ENCODE results near the gene BMP7. TPM values are rescaled to one million over a fixed set of nuclear protein-coding genes. Genes with fewer than 3 reads are reported as not detected.

BMP7 gene
- polyA plus RNA-seq, 2 donors = 17.6 to 28.7 TPM

DNA sequence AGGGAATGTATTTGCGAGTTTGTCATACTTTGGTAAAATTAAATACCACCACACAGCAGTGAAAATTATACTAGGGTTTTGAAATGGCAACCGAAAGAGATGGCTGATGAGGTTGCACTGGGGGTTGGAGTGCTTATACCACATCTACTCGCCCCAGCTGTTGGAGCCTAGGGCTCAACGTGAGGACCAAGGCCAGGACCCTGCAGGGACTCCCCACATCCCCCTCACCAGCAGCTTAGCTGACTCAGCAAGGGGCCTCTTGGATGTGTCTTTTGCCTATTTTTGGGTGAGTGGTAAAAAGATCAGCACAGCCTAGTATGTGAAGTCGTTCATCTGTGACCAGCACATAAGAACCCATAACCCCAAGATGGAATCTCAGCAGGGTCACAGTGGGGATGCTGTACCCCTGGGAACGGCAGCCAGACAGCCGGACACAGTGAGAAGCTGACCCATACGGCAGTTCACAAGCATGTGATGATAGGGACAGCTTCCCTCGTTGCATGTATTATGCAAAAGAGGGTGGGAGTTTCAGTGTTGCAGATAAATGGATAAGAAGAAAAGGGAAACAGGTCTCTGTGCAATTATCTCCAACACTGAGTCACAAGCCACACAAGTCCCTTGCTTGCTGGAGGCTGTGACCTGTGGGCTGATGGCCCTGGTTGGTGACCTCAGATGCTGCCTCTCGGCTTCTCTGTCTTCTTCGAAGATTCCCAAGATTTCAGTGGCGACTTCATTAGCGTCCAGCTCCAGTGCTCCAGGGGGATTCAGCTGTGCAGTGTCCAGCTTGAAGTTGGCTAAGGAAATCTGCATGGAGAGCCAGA is 42.2 kb upstream of the BMP7 start:
- H3K4me1 ChIP-seq (ENCODE audit: control insufficient read depth in 2 of 2, insufficient read depth in 2 of 2, low read length in 1 of 2) = peaks cover 0 to 10% of the 10 kb centered on the region in 2 donors
- H3K27ac ChIP-seq (ENCODE audit: low read depth in 2 of 2, low read length in 1 of 2) = no peak overlapping the region
- H3K9me3 ChIP-seq (ENCODE audit: control insufficient read depth in 2 of 2, insufficient read depth in 1 of 2, low read depth in 1 of 2, low read length in 1 of 2) = no peaks in the 10 kb centered on the region
- 66 to 67% methylated on average over 13 of the region's 13 CpGs for WGBS, 2 donors
- H3K36me3 ChIP-seq (ENCODE audit: control insufficient read depth in 2 of 2, insufficient read depth in 2 of 2, low read length in 1 of 2) = no peaks in the 10 kb centered on the region
- H3K4me3 ChIP-seq (ENCODE audit: low read depth in 1 of 2, low read length in 2 of 2) = no peak overlapping the region
- H3K27me3 ChIP-seq (ENCODE audit: control insufficient read depth in 1 of 2, insufficient read depth in 2 of 2, low read length in 2 of 2) = no peaks in the 10 kb centered on the region

DNA sequence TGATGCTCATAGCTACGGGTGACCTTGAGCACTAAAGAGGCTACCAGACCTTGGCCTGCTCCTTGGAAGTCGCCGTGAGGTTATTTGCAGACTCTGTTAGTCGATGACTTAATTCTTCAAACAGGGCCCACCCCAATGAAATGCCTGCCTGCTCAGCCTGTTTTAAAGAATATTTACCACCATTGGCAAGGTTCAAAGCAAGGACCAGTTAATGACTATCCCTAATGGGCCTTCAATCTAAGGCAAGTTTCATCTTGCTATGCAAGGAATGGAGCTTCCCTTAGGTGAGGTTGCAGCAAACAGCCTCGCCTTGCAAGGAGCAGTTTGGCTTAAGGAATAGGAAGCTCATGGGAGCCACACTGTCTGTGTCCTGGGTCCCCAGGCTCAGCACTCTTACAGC is 40.3 kb upstream of the BMP7 start:
- 50 to 59% methylated on average over 5 of the region's 5 CpGs for WGBS, 2 donors

DNA sequence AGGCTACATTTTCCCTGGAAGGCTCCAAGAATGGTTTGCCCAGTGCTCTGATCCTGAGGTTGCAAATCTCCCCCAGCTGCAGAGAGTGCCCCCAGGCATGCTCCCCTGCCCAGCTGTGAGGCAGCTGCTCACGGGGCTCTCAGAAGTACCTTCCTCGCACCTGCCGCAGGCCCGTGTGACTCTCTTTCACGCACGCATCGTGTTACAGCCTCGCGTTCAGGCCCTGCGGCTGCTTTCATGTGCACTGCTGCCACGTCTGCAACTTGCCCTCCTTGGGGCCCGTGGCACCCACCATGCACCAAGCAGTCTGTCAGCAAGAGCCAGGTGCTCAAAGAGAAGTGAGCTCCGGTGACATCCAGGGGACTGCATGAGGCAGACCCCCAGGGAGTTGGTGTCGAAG is 34.6 kb upstream of the BMP7 start:
- Histone ChIP-seq H3K27me3 (ENCODE audit: control insufficient read depth in 1 of 2, insufficient read depth in 2 of 2, low read length in 2 of 2) (no peaks in the 10 kb centered on the region), H3K4me3 (ENCODE audit: low read depth in 1 of 2, low read length in 2 of 2) (no peak overlapping the region), H3K9me3 (ENCODE audit: control insufficient read depth in 2 of 2, insufficient read depth in 1 of 2, low read depth in 1 of 2, low read length in 1 of 2) (no peaks in the 10 kb centered on the region), H3K4me1 (ENCODE audit: control insufficient read depth in 2 of 2, insufficient read depth in 2 of 2, low read length in 1 of 2) (peaks cover 3 to 6% of the 10 kb centered on the region in 2 donors), H3K27ac (ENCODE audit: low read depth in 2 of 2, low read length in 1 of 2) (no peak overlapping the region), H3K36me3 (ENCODE audit: control insufficient read depth in 2 of 2, insufficient read depth in 2 of 2, low read length in 1 of 2) (no peaks in the 10 kb centered on the region)
- 75 to 78% methylated on average over 14 of the region's 14 CpGs for WGBS, 2 donors

More for the DNA sequence above, 40.3 kb upstream of the BMP7 start:
- no peak overlapping the region for H3K4me3 ChIP-seq (ENCODE audit: low read depth in 1 of 2, low read length in 2 of 2)
- H3K36me3 ChIP-seq (ENCODE audit: control insufficient read depth in 2 of 2, insufficient read depth in 2 of 2, low read length in 1 of 2) = no peaks in the 10 kb centered on the region
- H3K4me1 ChIP-seq (ENCODE audit: control insufficient read depth in 2 of 2, insufficient read depth in 2 of 2, low read length in 1 of 2) = peaks cover 3 to 10% of the 10 kb centered on the region in 2 donors
- no peaks in the 10 kb centered on the region for H3K9me3 ChIP-seq (ENCODE audit: control insufficient read depth in 2 of 2, insufficient read depth in 1 of 2, low read depth in 1 of 2, low read length in 1 of 2)
- peak overlapping the region; percentile 58 to 75 for H3K27ac ChIP-seq (ENCODE audit: low read depth in 2 of 2, low read length in 1 of 2)
- H3K27me3 ChIP-seq (ENCODE audit: control insufficient read depth in 1 of 2, insufficient read depth in 2 of 2, low read length in 2 of 2) = no peaks in the 10 kb centered on the region

DNA sequence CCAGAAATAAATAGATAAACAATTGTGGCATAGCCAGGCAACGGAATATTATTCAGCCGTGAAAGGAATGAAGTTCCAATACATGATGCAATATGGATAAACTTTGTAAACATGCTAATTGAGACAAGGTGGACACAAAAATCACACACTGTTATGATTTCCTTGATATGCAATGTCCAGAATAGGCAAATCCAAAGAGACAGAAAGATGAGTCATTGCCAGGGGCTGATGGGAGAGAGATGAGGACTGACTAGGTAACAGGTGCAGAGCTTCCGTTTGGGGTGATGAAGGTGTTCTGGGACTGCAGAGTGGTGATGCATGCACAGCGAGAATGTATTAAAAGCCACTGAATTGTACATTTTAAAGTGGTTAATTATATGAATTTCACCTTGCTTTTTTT is 32.0 kb upstream of the BMP7 start:
- Histone ChIP-seq H3K36me3 (ENCODE audit: control insufficient read depth in 2 of 2, insufficient read depth in 2 of 2, low read length in 1 of 2) (no peaks in the 10 kb centered on the region), H3K4me3 (ENCODE audit: low read depth in 1 of 2, low read length in 2 of 2) (no peak overlapping the region)
- 86 to 89% methylated on average over 4 of the region's 4 CpGs for WGBS, 2 donors

DNA sequence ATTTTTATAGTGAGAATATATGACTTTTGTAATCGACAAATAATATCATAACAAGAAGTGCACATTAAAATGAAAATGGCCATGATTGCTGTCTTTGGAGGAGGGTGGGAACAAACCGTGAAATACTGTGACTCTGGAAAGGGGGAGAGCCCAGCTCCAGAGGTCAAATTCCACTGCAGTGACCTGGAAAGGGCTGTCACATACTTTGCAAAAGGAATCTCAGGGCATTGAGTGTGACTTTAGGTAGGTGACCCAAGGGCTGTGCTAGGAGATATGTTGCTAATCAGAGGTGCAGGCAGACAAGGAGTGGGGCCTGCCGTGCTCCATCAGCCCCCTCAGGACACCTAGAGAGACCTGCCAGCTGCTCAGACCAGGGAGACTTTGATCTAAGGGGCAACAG is 28.1 kb upstream of the BMP7 start:
- Histone ChIP-seq H3K9me3 (ENCODE audit: control insufficient read depth in 2 of 2, insufficient read depth in 1 of 2, low read depth in 1 of 2, low read length in 1 of 2) (peaks cover 0 to 1% of the 10 kb centered on the region in 2 donors), H3K27ac (ENCODE audit: low read depth in 2 of 2, low read length in 1 of 2) (no peak overlapping the region), H3K4me1 (ENCODE audit: control insufficient read depth in 2 of 2, insufficient read depth in 2 of 2, low read length in 1 of 2) (peaks cover 0 to 3% of the 10 kb centered on the region in 2 donors), H3K27me3 (ENCODE audit: control insufficient read depth in 1 of 2, insufficient read depth in 2 of 2, low read length in 2 of 2) (no peaks in the 10 kb centered on the region), H3K36me3 (ENCODE audit: control insufficient read depth in 2 of 2, insufficient read depth in 2 of 2, low read length in 1 of 2) (no peaks in the 10 kb centered on the region), H3K4me3 (ENCODE audit: low read depth in 1 of 2, low read length in 2 of 2) (no peak overlapping the region)
- WGBS, 2 donors = 83 to 86% methylated on average over 3 of the region's 3 CpGs

More for the DNA sequence above, 32.0 kb upstream of the BMP7 start:
- H3K27me3 ChIP-seq (ENCODE audit: control insufficient read depth in 1 of 2, insufficient read depth in 2 of 2, low read length in 2 of 2) = no peaks in the 10 kb centered on the region
- H3K27ac ChIP-seq (ENCODE audit: low read depth in 2 of 2, low read length in 1 of 2) = no peak overlapping the region
- peaks cover 0 to 3% of the 10 kb centered on the region in 2 donors for H3K4me1 ChIP-seq (ENCODE audit: control insufficient read depth in 2 of 2, insufficient read depth in 2 of 2, low read length in 1 of 2)
- H3K9me3 ChIP-seq (ENCODE audit: control insufficient read depth in 2 of 2, insufficient read depth in 1 of 2, low read depth in 1 of 2, low read length in 1 of 2) = peaks cover 0 to 1% of the 10 kb centered on the region in 2 donors

DNA sequence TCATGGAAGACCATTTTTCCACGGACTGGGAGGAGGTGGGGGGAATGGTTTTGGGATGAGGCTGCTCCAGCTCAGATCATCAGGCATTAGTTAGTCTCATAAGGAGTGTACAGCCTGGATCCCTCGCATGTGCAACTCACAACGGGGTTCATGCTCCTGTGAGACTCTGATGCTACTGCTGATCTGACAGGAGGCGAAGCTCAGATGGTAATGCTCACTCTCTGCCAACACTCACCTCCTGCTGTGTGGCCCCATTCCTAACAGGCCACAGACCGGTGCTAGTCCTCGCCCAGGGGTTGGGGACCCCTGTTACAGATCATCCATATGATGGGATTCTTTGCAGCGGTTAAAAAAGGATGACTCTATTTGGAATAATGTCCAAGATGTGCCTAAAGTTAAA is 27.6 kb upstream of the BMP7 start:
- WGBS, 2 donors = 79 to 83% methylated on average over 7 of the region's 7 CpGs
- peaks cover 0 to 1% of the 10 kb centered on the region in 2 donors for H3K9me3 ChIP-seq (ENCODE audit: control insufficient read depth in 2 of 2, insufficient read depth in 1 of 2, low read depth in 1 of 2, low read length in 1 of 2)
- no peaks in the 10 kb centered on the region for H3K27me3 ChIP-seq (ENCODE audit: control insufficient read depth in 1 of 2, insufficient read depth in 2 of 2, low read length in 2 of 2)
- no peaks in the 10 kb centered on the region for H3K36me3 ChIP-seq (ENCODE audit: control insufficient read depth in 2 of 2, insufficient read depth in 2 of 2, low read length in 1 of 2)
- H3K4me1 ChIP-seq (ENCODE audit: control insufficient read depth in 2 of 2, insufficient read depth in 2 of 2, low read length in 1 of 2) = peaks cover under 1 to 3% of the 10 kb centered on the region in 2 donors
- H3K27ac ChIP-seq (ENCODE audit: low read depth in 2 of 2, low read length in 1 of 2) = no peak overlapping the region
- no peak overlapping the region for H3K4me3 ChIP-seq (ENCODE audit: low read depth in 1 of 2, low read length in 2 of 2)

DNA sequence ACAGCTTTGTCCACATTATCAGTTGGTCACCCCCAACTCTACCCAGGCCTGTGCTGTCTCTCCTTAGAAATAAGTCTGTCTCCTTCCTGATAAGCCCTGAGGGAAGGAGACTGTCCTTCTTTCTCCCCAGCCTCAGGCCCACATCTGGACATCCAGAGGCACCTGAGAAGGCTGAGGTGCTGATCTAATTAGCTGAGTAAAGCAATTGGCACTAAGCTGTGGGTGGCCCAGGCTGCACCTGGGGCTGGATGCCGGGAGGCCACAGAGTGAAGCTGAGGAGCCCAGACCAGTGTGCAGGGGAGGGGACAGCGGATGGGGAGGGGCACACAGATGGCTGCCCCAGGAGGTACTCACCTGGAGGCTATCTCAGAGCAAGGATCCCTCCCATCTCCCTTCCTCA is 26.2 kb upstream of the BMP7 start:
- Histone ChIP-seq H3K9me3 (ENCODE audit: control insufficient read depth in 2 of 2, insufficient read depth in 1 of 2, low read depth in 1 of 2, low read length in 1 of 2) (peaks cover 0 to 1% of the 10 kb centered on the region in 2 donors), H3K4me1 (ENCODE audit: control insufficient read depth in 2 of 2, insufficient read depth in 2 of 2, low read length in 1 of 2) (peaks cover 3 to 4% of the 10 kb centered on the region in 2 donors), H3K4me3 (ENCODE audit: low read depth in 1 of 2, low read length in 2 of 2) (no peak overlapping the region), H3K36me3 (ENCODE audit: control insufficient read depth in 2 of 2, insufficient read depth in 2 of 2, low read length in 1 of 2) (no peaks in the 10 kb centered on the region), H3K27ac (ENCODE audit: low read depth in 2 of 2, low read length in 1 of 2) (no peak overlapping the region), H3K27me3 (ENCODE audit: control insufficient read depth in 1 of 2, insufficient read depth in 2 of 2, low read length in 2 of 2) (no peaks in the 10 kb centered on the region)
- 70 to 91% methylated on average over 2 of the region's 2 CpGs for WGBS, 2 donors

DNA sequence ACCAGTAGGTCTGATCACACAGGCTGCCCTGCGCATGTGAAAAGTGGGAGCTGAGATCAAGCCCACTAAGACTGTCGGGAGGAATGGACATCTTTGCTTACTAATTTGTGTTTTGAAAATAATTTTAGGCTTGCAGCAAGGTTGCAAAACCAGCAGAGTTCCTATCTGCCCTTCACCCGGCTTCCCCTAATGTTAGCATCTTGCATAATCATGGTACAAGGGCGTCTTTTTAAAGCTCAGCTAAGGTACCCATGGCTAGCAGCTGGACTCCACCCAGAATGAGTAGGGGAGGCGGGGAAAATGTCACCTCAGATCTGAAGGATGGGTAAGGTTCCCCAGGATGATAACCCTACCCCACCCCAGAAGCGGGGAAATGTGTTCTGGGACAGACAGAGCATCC is 25.3 kb upstream of the BMP7 start:
- Histone ChIP-seq H3K36me3 (ENCODE audit: control insufficient read depth in 2 of 2, insufficient read depth in 2 of 2, low read length in 1 of 2) (no peaks in the 10 kb centered on the region), H3K4me3 (ENCODE audit: low read depth in 1 of 2, low read length in 2 of 2) (no peak overlapping the region), H3K9me3 (ENCODE audit: control insufficient read depth in 2 of 2, insufficient read depth in 1 of 2, low read depth in 1 of 2, low read length in 1 of 2) (peaks cover 0 to 1% of the 10 kb centered on the region in 2 donors), H3K4me1 (ENCODE audit: control insufficient read depth in 2 of 2, insufficient read depth in 2 of 2, low read length in 1 of 2) (peaks cover 3 to 4% of the 10 kb centered on the region in 2 donors), H3K27me3 (ENCODE audit: control insufficient read depth in 1 of 2, insufficient read depth in 2 of 2, low read length in 2 of 2) (no peaks in the 10 kb centered on the region), H3K27ac (ENCODE audit: low read depth in 2 of 2, low read length in 1 of 2) (no peak overlapping the region)
- 80 to 86% methylated on average over 6 of the region's 6 CpGs for WGBS, 2 donors

DNA sequence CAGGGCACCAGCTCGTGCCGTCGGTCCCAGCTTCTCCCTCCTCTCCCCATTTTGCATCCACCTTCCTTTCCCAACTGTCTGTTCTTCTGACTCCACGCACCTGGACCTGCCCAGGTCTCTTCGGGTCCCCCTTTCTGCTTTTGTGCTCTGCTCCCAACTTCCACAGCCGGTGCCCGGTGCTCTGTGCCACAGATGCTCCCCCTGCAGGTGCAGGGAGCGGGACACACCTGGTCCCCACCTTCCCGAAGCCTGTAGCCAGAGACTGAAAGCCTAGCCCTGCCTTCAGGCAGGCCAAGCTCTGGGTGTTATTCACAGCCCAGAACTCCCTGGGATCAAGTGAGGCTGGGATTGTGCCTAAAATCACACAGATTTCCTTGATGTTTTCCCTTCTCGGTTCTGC is 24.6 kb upstream of the BMP7 start:
- Histone ChIP-seq H3K9me3 (ENCODE audit: control insufficient read depth in 2 of 2, insufficient read depth in 1 of 2, low read depth in 1 of 2, low read length in 1 of 2) (peaks cover 0 to 1% of the 10 kb centered on the region in 2 donors), H3K4me1 (ENCODE audit: control insufficient read depth in 2 of 2, insufficient read depth in 2 of 2, low read length in 1 of 2) (peaks cover 3 to 4% of the 10 kb centered on the region in 2 donors), H3K27me3 (ENCODE audit: control insufficient read depth in 1 of 2, insufficient read depth in 2 of 2, low read length in 2 of 2) (no peaks in the 10 kb centered on the region), H3K4me3 (ENCODE audit: low read depth in 1 of 2, low read length in 2 of 2) (no peak overlapping the region), H3K36me3 (ENCODE audit: control insufficient read depth in 2 of 2, insufficient read depth in 2 of 2, low read length in 1 of 2) (no peaks in the 10 kb centered on the region), H3K27ac (ENCODE audit: low read depth in 2 of 2, low read length in 1 of 2) (no peak overlapping the region)
- 39 to 54% methylated on average over 10 of the region's 10 CpGs for WGBS, 2 donors

DNA sequence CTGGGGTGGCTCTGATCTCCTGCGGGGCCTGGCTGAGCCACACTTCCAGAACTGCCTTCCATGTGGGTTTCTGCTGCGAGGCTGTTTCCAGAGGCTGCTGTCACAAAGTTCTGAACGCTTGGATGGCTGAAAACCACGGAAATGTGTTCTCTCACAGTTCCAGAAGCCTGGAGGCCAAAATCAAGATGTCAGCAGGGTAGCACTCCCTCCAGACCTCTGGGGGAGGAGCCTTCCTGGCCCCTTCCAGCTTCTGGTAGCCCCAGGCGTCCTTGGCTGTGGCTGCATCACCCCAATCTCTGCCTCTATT is 23.7 kb upstream of the BMP7 start:
- Histone ChIP-seq H3K9me3 (ENCODE audit: control insufficient read depth in 2 of 2, insufficient read depth in 1 of 2, low read depth in 1 of 2, low read length in 1 of 2) (peaks cover 0 to 1% of the 10 kb centered on the region in 2 donors), H3K4me3 (ENCODE audit: low read depth in 1 of 2, low read length in 2 of 2) (no peak overlapping the region), H3K36me3 (ENCODE audit: control insufficient read depth in 2 of 2, insufficient read depth in 2 of 2, low read length in 1 of 2) (no peaks in the 10 kb centered on the region), H3K27ac (ENCODE audit: low read depth in 2 of 2, low read length in 1 of 2) (no peak overlapping the region), H3K27me3 (ENCODE audit: control insufficient read depth in 1 of 2, insufficient read depth in 2 of 2, low read length in 2 of 2) (no peaks in the 10 kb centered on the region), H3K4me1 (ENCODE audit: control insufficient read depth in 2 of 2, insufficient read depth in 2 of 2, low read length in 1 of 2) (peaks cover 3 to 4% of the 10 kb centered on the region in 2 donors)
- 60 to 63% methylated on average over 5 of the region's 5 CpGs for WGBS, 2 donors

Data from esophagus (tissue), 2 donors.